ENCODE data around the gene CNKSR3.
A peak's percentile ranks its signal among the peaks of the same experiment; 100 is the strongest.

Gene CNKSR3

GRCh38 chr6:154406301-154406700 lies 104.2 kb downstream of the CNKSR3 start:
- Histone ChIP-seq H3K9me3 (ENCODE audit: control insufficient read depth, low read length) (no peaks in the 10 kb centered on the region), H3K9ac (ENCODE audit: low read length) (no peak overlapping the region)

GRCh38 chr6:154404791-154405400 lies 105.6 kb downstream of the CNKSR3 start:
- Histone ChIP-seq H3K9me3 (ENCODE audit: control insufficient read depth, low read length) (no peaks in the 10 kb centered on the region), H3K36me3 (ENCODE audit: control insufficient read depth, insufficient read depth, low read length, severe bottlenecking) (peaks cover 8% of the 10 kb centered on the region), H3K4me3 (ENCODE audit: low read length) (no peak overlapping the region), H3K27me3 (replicated peaks; ENCODE audit: control insufficient read depth, insufficient read depth, low read length) (no peaks in the 10 kb centered on the region), H3K9ac (ENCODE audit: low read length) (no peak overlapping the region), H3K4me1 (ENCODE audit: control insufficient read depth, insufficient read depth, low read length) (peaks cover 43% of the 10 kb centered on the region)
- DNase-seq (ENCODE audit: low read depth): peak; percentile 83

More at GRCh38 chr6:154406301-154406700, 104.2 kb downstream of the CNKSR3 start:
- H3K36me3 ChIP-seq (ENCODE audit: control insufficient read depth, insufficient read depth, low read length, severe bottlenecking): peaks cover 8% of the 10 kb centered on the region
- H3K27me3 ChIP-seq (replicated peaks; ENCODE audit: control insufficient read depth, insufficient read depth, low read length): no peaks in the 10 kb centered on the region
- peaks cover 54% of the 10 kb centered on the region for H3K4me1 ChIP-seq (ENCODE audit: control insufficient read depth, insufficient read depth, low read length)
- no peak overlapping the region for H3K4me3 ChIP-seq (ENCODE audit: low read length)
- DNase-seq (ENCODE audit: low read depth): no peak

GRCh38 chr6:154403788-154404187 lies 106.7 kb downstream of the CNKSR3 start:
- peak; percentile 87 for DNase-seq (ENCODE audit: low read depth)
- no peaks in the 10 kb centered on the region for H3K27me3 ChIP-seq (replicated peaks; ENCODE audit: control insufficient read depth, insufficient read depth, low read length)

GRCh38 chr6:154402081-154402780 lies 108.3 kb downstream of the CNKSR3 start:
- Histone ChIP-seq H3K4me1 (ENCODE audit: control insufficient read depth, insufficient read depth, low read length) (peaks cover 23% of the 10 kb centered on the region), H3K9ac (ENCODE audit: low read length) (no peak overlapping the region), H3K4me3 (ENCODE audit: low read length) (no peak overlapping the region), H3K36me3 (ENCODE audit: control insufficient read depth, insufficient read depth, low read length, severe bottlenecking) (peaks cover 8% of the 10 kb centered on the region), H3K9me3 (ENCODE audit: control insufficient read depth, low read length) (no peaks in the 10 kb centered on the region), H3K27me3 (replicated peaks; ENCODE audit: control insufficient read depth, insufficient read depth, low read length) (no peaks in the 10 kb centered on the region)
- no peak for DNase-seq (ENCODE audit: low read depth)

More at GRCh38 chr6:154403788-154404187, 106.7 kb downstream of the CNKSR3 start:
- Histone ChIP-seq H3K9ac (ENCODE audit: low read length) (no peak overlapping the region), H3K4me3 (ENCODE audit: low read length) (no peak overlapping the region), H3K9me3 (ENCODE audit: control insufficient read depth, low read length) (no peaks in the 10 kb centered on the region), H3K4me1 (ENCODE audit: control insufficient read depth, insufficient read depth, low read length) (peaks cover 32% of the 10 kb centered on the region), H3K36me3 (ENCODE audit: control insufficient read depth, insufficient read depth, low read length, severe bottlenecking) (peaks cover 8% of the 10 kb centered on the region)

- Histone ChIP-seq H3K9me3 (ENCODE audit: control insufficient read depth, low read length) (no peaks in the 10 kb centered on the region), H3K4me3 (ENCODE audit: low read length) (no peak overlapping the region), H3K36me3 (ENCODE audit: control insufficient read depth, insufficient read depth, low read length, severe bottlenecking) (no peaks in the 10 kb centered on the region), H3K4me1 (ENCODE audit: control insufficient read depth, insufficient read depth, low read length) (peaks cover 9% of the 10 kb centered on the region), H3K9ac (ENCODE audit: low read length) (no peak overlapping the region), H3K27me3 (replicated peaks; ENCODE audit: control insufficient read depth, insufficient read depth, low read length) (no peaks in the 10 kb centered on the region)
- DNase-seq (ENCODE audit: low read depth): no peak
Measured at GRCh38 chr6:154399097-154399496, 111.4 kb downstream of the CNKSR3 start.

GRCh38 chr6:154397491-154398195 lies 112.8 kb downstream of the CNKSR3 start:
- Histone ChIP-seq H3K27me3 (replicated peaks; ENCODE audit: control insufficient read depth, insufficient read depth, low read length) (no peaks in the 10 kb centered on the region), H3K9ac (ENCODE audit: low read length) (no peak overlapping the region), H3K4me1 (ENCODE audit: control insufficient read depth, insufficient read depth, low read length) (no peaks in the 10 kb centered on the region), H3K36me3 (ENCODE audit: control insufficient read depth, insufficient read depth, low read length, severe bottlenecking) (no peaks in the 10 kb centered on the region), H3K9me3 (ENCODE audit: control insufficient read depth, low read length) (no peaks in the 10 kb centered on the region), H3K4me3 (ENCODE audit: low read length) (no peak overlapping the region)
- DNase-seq (ENCODE audit: low read depth): no peak

- H3K4me3 ChIP-seq (ENCODE audit: low read length): no peak overlapping the region
- no peaks in the 10 kb centered on the region for H3K9me3 ChIP-seq (ENCODE audit: control insufficient read depth, low read length)
- H3K27me3 ChIP-seq (replicated peaks; ENCODE audit: control insufficient read depth, insufficient read depth, low read length): no peaks in the 10 kb centered on the region
- DNase-seq (ENCODE audit: low read depth): no peak
- no peaks in the 10 kb centered on the region for H3K36me3 ChIP-seq (ENCODE audit: control insufficient read depth, insufficient read depth, low read length, severe bottlenecking)
- no peaks in the 10 kb centered on the region for H3K4me1 ChIP-seq (ENCODE audit: control insufficient read depth, insufficient read depth, low read length)
- H3K9ac ChIP-seq (ENCODE audit: low read length): no peak overlapping the region
Measured at GRCh38 chr6:154395878-154396277, 114.6 kb downstream of the CNKSR3 start.

GRCh38 chr6:154395316-154395715 lies 115.2 kb downstream of the CNKSR3 start:
- Histone ChIP-seq H3K9me3 (ENCODE audit: control insufficient read depth, low read length) (no peaks in the 10 kb centered on the region), H3K36me3 (ENCODE audit: control insufficient read depth, insufficient read depth, low read length, severe bottlenecking) (no peaks in the 10 kb centered on the region), H3K4me3 (ENCODE audit: low read length) (no peak overlapping the region), H3K4me1 (ENCODE audit: control insufficient read depth, insufficient read depth, low read length) (no peaks in the 10 kb centered on the region), H3K9ac (ENCODE audit: low read length) (no peak overlapping the region), H3K27me3 (replicated peaks; ENCODE audit: control insufficient read depth, insufficient read depth, low read length) (no peaks in the 10 kb centered on the region)
- no peak for DNase-seq (ENCODE audit: low read depth)

GRCh38 chr6:154394571-154394970 lies 115.9 kb downstream of the CNKSR3 start:
- DNase-seq (ENCODE audit: low read depth): no peak
- H3K4me1 ChIP-seq (ENCODE audit: control insufficient read depth, insufficient read depth, low read length): no peaks in the 10 kb centered on the region
- H3K9me3 ChIP-seq (ENCODE audit: control insufficient read depth, low read length): no peaks in the 10 kb centered on the region
- H3K9ac ChIP-seq (ENCODE audit: low read length): no peak overlapping the region
- no peaks in the 10 kb centered on the region for H3K36me3 ChIP-seq (ENCODE audit: control insufficient read depth, insufficient read depth, low read length, severe bottlenecking)
- no peaks in the 10 kb centered on the region for H3K27me3 ChIP-seq (replicated peaks; ENCODE audit: control insufficient read depth, insufficient read depth, low read length)
- no peak overlapping the region for H3K4me3 ChIP-seq (ENCODE audit: low read length)

- Histone ChIP-seq H3K36me3 (ENCODE audit: control insufficient read depth, insufficient read depth, low read length, severe bottlenecking) (no peaks in the 10 kb centered on the region), H3K9ac (ENCODE audit: low read length) (no peak overlapping the region), H3K4me1 (ENCODE audit: control insufficient read depth, insufficient read depth, low read length) (peaks cover 13% of the 10 kb centered on the region), H3K27me3 (replicated peaks; ENCODE audit: control insufficient read depth, insufficient read depth, low read length) (no peaks in the 10 kb centered on the region), H3K9me3 (ENCODE audit: control insufficient read depth, low read length) (peaks cover 7% of the 10 kb centered on the region), H3K4me3 (ENCODE audit: low read length) (no peak overlapping the region)
- DNase-seq (ENCODE audit: low read depth): no peak
Measured at GRCh38 chr6:154390034-154390433, 120.5 kb downstream of the CNKSR3 start.

- H3K9ac ChIP-seq (ENCODE audit: low read length): no peak overlapping the region
- H3K27me3 ChIP-seq (replicated peaks; ENCODE audit: control insufficient read depth, insufficient read depth, low read length): no peaks in the 10 kb centered on the region
- DNase-seq (ENCODE audit: low read depth): no peak
- peaks cover 7% of the 10 kb centered on the region for H3K9me3 ChIP-seq (ENCODE audit: control insufficient read depth, low read length)
- no peak overlapping the region for H3K4me3 ChIP-seq (ENCODE audit: low read length)
- no peaks in the 10 kb centered on the region for H3K36me3 ChIP-seq (ENCODE audit: control insufficient read depth, insufficient read depth, low read length, severe bottlenecking)
- H3K4me1 ChIP-seq (ENCODE audit: control insufficient read depth, insufficient read depth, low read length): peaks cover 13% of the 10 kb centered on the region
Measured at GRCh38 chr6:154388803-154389202, 121.7 kb downstream of the CNKSR3 start.
